GM12873 (cell line): ENCODE data around the gene ZC3H12A.

ENCODE experiments used
- TF ChIP-seq, protein P1 (sequence below): IDR thresholded peaks from 2 replicates; pipeline ENCODE4 v1.5.1; 2012; ENCODE audit warnings: low read depth, mild to moderate bottlenecking, moderate library complexity, low read length, control low read depth; ENCODE audit not compliant: insufficient read depth; ENCODE audit errors: missing control alignments

The ZC3H12A gene

DNA sequence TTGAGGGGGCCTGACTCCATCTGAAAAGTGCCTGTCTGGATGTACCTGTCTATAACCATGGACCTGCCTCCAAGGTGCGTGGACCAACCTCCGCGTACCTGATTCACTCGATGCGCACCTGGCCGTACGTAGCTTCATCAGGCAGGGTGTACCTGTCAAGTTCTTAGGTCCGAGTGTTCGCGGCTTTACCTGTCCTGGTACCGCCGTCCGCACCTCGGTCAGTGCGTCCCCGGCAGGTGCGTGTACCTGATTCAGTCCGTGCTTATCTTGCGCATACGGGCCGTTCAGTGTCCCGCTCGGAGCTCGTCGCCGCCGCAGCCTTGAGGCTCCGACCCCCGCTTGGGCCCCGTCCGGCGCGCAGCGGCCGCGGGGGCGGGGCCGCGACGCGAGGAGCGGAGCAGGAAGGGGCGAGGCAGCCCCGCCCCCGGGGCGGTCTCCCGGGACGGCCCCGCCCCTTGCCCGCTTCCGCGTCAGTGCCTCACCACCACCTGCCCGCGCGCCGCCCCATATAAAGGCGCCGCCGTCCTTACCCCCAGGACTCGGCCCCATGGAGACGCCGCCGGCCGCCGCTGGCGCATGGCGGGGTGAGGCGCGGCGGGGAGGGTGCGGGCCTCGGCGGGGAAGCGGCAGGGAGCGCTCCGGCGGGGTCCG lies at the start of gene ZC3H12A:
Gene ZC3H12A, plus strand, starts transcription at position 535 of the 651 bp plus-strand sequence. CDS start 917 bp downstream, outside the sequence.
- TF ChIP-seq, protein P1, sequence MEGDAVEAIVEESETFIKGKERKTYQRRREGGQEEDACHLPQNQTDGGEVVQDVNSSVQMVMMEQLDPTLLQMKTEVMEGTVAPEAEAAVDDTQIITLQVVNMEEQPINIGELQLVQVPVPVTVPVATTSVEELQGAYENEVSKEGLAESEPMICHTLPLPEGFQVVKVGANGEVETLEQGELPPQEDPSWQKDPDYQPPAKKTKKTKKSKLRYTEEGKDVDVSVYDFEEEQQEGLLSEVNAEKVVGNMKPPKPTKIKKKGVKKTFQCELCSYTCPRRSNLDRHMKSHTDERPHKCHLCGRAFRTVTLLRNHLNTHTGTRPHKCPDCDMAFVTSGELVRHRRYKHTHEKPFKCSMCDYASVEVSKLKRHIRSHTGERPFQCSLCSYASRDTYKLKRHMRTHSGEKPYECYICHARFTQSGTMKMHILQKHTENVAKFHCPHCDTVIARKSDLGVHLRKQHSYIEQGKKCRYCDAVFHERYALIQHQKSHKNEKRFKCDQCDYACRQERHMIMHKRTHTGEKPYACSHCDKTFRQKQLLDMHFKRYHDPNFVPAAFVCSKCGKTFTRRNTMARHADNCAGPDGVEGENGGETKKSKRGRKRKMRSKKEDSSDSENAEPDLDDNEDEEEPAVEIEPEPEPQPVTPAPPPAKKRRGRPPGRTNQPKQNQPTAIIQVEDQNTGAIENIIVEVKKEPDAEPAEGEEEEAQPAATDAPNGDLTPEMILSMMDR: no peak

DNA sequence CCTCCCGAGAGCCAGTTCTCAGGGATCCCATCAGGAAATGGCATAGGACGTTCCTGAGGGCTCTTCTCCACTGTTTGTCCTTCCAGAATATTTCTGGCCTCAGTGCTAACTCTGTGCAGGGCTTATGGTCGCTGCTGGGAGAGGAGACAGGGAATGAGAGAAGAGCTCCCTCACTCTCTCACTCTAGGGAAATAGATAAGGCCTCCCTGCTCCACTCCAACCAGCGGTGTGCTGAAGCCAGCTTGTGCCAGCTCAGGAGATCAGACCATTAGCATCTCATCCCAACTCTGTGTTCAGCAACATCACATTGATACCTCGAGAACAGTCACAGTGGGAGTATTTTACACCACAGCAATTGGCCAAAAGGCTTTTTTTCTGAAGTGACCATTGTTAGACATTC lies 49.2 kb upstream of the ZC3H12A start:
- TF ChIP-seq, protein P1: no peak

DNA sequence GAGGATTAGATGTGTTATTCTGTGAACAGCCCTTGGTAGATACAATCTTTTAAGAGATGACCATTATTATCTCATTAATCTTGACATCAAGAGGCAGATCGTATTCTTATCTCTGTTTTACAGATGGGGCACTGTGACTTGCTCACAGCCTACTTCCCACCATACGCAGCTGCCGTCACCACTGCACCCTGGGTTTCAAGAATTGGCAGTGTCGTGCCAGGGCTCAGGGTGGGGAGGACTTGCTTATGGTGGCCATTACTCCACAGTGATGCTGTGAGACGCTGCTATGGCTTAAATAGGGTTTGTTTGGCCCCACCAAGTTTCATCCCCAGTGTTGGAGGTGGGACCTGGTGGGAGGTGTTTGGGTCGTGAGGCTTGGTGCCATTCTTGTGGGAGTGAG lies 45.4 kb upstream of the ZC3H12A start:
- TF ChIP-seq, protein P1: no peak

DNA sequence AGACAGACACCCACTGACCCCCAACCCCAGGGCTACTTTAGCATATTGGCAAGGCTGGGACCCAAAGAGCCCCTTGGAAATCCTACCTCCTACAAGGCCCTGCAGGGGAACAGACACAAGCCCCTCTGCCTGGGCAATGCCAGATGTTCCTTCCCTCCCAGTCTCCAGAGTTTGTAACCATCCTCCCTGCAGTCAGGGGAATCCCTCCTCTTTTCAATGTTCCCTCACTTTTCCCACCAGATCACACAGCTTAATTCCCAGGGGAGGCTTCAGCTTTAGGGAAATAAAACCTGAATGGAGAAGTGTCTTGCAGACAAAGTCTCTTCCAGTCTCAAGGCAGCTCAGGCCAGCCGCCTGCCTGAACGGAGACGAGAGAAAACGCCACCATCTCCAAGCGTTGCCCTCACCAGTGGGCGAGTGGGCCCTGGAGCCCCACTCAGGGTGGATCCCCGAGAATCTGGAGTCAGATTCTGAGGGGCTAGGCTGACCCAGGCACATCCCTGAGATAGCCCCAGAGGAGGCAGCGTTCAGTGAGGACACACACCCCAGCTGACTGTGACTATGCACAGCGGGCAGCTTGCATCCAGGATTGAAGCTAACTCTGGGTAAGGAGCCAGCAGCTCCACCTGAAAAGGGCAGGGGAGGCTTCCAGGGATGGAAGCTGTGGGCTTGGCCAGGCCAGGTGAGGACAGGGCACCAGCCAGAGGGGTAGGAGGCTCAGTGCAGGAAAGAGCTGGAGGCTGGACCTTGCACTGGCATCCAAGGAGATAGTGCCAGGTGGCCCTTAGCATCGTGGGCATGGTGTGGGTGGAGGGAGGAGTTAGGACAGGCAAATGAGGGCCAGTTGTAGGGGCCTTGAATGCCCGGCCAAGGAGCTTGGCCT lies 44.0 kb upstream of the ZC3H12A start:
- TF ChIP-seq, protein P1: no peak

DNA sequence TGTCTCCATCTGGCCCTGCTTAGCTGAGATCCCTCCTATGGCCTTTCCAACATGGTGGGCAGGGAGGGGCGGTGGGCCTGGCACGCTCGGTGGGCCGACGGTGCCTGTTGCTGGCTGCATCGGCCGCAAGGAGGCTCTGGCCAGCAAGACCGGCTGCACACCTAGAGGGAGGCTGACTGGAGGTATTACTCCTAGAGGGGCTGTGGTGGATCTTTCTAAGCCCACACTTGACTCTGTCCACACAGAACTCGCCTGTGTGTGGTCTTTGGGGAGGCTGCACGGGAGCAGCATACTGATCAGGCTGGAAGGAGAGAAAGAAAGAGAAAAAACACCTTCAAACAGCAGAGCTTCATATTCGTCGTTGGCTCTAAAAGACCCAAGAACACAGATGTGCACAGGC lies 41.7 kb upstream of the ZC3H12A start:
- TF ChIP-seq, protein P1: no peak

DNA sequence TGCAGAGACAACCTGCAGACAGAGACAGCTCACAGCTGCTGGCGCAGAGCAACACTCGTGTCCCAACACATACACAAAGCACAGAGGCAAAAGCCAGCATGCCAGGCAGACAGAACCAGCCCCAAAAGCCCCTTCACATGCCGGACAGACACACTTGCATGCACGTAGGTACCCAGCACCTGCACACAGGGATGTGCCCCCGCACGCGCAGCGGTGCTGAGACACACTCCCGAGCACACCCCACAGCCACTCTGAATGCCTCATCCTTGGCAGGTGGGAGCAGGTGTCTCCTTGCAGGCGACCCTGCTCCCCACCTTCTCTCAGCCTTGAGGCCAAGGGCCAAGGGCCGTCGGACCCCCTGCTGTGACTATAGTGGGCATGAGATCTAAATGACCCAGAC lies 41.2 kb upstream of the ZC3H12A start:
- TF ChIP-seq, protein P1: no peak
